ENCODE data around the gene CCDC197. TPM values are rescaled to one million over a fixed set of nuclear protein-coding genes. Genes with fewer than 3 reads are reported as not detected.

CCDC197 gene
- polyA plus RNA-seq, 1 donor from 2014 or later: not detected

DNA sequence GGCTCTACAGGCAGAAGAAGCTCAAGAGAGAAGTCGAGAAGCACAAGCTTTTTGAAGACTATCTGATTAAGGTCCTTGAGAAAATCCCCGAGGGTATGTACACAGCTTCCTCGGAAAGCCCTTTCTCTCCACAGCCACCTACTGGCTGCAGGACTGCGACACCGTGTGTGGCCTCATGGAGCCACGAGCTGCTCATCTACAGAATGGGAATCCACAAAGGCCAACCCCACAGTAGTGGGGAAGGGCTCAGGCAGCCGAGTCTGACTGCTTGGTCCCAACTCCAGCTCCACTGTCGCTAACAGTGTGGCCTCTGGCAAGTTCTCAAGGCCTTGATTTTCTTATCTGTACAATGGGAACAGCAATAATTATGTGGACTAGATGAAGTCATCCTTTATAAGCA is 2.5 kb downstream of the CCDC197 start:
- Histone ChIP-seq H3K27me3 (ENCODE audit: insufficient read depth, low read depth, low read length) (no peaks in the 10 kb centered on the region), H3K9me2 (ENCODE audit: insufficient read depth, low read length) (no peaks in the 10 kb centered on the region), H3F3A (ENCODE audit: insufficient read depth, low read length, poor library complexity, severe bottlenecking) (no peaks in the 10 kb centered on the region), H4K20me1 (ENCODE audit: insufficient read depth) (no peaks in the 10 kb centered on the region), H3K9me3 (ENCODE audit: low read length) (no peaks in the 10 kb centered on the region), H3K36me3 (ENCODE audit: insufficient read depth, low read length) (no peaks in the 10 kb centered on the region), H3K9ac (ENCODE audit: low read length) (no peak overlapping the region), H3K79me2 (replicated peaks; ENCODE audit: insufficient read depth, low read length) (no peaks in the 10 kb centered on the region), H3K4me2 (ENCODE audit: low read length) (no peak overlapping the region), H3K4me3 (ENCODE audit: low read length) (no peak overlapping the region), H2AFZ (ENCODE audit: low read depth, low read length) (no peak overlapping the region), H3K27ac (ENCODE audit: low read length) (no peak overlapping the region)
- TF ChIP-seq RAD21 (conservative IDR thresholded peaks at IDR 0.05): no peak
- TF ChIP-seq EZH2 (IDR thresholded peaks at IDR 0.05; ENCODE audit: borderline replicate concordance, insufficient read depth, low read length, poor library complexity, severe bottlenecking): no peak
- TF ChIP-seq, protein P1, sequence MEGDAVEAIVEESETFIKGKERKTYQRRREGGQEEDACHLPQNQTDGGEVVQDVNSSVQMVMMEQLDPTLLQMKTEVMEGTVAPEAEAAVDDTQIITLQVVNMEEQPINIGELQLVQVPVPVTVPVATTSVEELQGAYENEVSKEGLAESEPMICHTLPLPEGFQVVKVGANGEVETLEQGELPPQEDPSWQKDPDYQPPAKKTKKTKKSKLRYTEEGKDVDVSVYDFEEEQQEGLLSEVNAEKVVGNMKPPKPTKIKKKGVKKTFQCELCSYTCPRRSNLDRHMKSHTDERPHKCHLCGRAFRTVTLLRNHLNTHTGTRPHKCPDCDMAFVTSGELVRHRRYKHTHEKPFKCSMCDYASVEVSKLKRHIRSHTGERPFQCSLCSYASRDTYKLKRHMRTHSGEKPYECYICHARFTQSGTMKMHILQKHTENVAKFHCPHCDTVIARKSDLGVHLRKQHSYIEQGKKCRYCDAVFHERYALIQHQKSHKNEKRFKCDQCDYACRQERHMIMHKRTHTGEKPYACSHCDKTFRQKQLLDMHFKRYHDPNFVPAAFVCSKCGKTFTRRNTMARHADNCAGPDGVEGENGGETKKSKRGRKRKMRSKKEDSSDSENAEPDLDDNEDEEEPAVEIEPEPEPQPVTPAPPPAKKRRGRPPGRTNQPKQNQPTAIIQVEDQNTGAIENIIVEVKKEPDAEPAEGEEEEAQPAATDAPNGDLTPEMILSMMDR (IDR thresholded peaks at IDR 0.05; ENCODE audit: poor library complexity, severe bottlenecking): no peak
- no peak for TF ChIP-seq MXI1 (conservative IDR thresholded peaks at IDR 0.05; ENCODE audit: poor library complexity, severe bottlenecking)
- TF ChIP-seq, protein P2, sequence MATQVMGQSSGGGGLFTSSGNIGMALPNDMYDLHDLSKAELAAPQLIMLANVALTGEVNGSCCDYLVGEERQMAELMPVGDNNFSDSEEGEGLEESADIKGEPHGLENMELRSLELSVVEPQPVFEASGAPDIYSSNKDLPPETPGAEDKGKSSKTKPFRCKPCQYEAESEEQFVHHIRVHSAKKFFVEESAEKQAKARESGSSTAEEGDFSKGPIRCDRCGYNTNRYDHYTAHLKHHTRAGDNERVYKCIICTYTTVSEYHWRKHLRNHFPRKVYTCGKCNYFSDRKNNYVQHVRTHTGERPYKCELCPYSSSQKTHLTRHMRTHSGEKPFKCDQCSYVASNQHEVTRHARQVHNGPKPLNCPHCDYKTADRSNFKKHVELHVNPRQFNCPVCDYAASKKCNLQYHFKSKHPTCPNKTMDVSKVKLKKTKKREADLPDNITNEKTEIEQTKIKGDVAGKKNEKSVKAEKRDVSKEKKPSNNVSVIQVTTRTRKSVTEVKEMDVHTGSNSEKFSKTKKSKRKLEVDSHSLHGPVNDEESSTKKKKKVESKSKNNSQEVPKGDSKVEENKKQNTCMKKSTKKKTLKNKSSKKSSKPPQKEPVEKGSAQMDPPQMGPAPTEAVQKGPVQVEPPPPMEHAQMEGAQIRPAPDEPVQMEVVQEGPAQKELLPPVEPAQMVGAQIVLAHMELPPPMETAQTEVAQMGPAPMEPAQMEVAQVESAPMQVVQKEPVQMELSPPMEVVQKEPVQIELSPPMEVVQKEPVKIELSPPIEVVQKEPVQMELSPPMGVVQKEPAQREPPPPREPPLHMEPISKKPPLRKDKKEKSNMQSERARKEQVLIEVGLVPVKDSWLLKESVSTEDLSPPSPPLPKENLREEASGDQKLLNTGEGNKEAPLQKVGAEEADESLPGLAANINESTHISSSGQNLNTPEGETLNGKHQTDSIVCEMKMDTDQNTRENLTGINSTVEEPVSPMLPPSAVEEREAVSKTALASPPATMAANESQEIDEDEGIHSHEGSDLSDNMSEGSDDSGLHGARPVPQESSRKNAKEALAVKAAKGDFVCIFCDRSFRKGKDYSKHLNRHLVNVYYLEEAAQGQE (IDR thresholded peaks at IDR 0.05; ENCODE audit: borderline replicate concordance): no peak
- TF ChIP-seq TAF1 (IDR thresholded peaks at IDR 0.05; ENCODE audit: low read depth): no peak
- TF ChIP-seq POLR2AphosphoS5 (IDR thresholded peaks at IDR 0.05): no peak
- TF ChIP-seq SMC3 (conservative IDR thresholded peaks at IDR 0.05; ENCODE audit: poor library complexity): no peak
- no peak for TF ChIP-seq EP300 (conservative IDR thresholded peaks at IDR 0.05; ENCODE audit: poor library complexity, severe bottlenecking)

DNA sequence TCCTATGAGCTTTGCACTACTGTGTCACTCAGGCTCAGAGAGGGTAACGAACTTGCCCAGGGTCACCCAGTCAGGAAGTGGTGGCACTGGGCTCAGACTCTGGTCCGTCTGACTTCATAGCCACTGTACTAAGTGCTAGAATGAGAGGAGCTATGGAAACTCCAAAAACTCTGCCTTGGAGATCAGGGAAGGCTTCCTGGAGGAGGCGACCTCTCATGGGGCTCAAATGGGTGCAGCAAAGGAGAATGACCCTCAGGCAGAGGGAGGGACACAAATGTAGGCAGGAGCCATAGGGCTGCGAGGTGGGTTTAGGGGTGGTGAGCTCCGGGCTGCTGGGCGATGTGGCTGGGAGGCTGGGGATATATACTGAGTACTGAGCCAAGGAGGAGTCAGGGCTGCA is 3.2 kb downstream of the CCDC197 start:
- Histone ChIP-seq H3K27ac (ENCODE audit: low read length) (no peak overlapping the region), H3K4me2 (ENCODE audit: low read length) (no peak overlapping the region), H3K9me2 (ENCODE audit: insufficient read depth, low read length) (no peaks in the 10 kb centered on the region), H3K27me3 (ENCODE audit: insufficient read depth, low read depth, low read length) (no peaks in the 10 kb centered on the region), H3F3A (ENCODE audit: insufficient read depth, low read length, poor library complexity, severe bottlenecking) (no peaks in the 10 kb centered on the region), H4K20me1 (ENCODE audit: insufficient read depth) (no peaks in the 10 kb centered on the region), H3K9me3 (ENCODE audit: low read length) (no peaks in the 10 kb centered on the region), H3K36me3 (ENCODE audit: insufficient read depth, low read length) (no peaks in the 10 kb centered on the region), H2AFZ (ENCODE audit: low read depth, low read length) (no peak overlapping the region), H3K9ac (ENCODE audit: low read length) (no peak overlapping the region), H3K79me2 (replicated peaks; ENCODE audit: insufficient read depth, low read length) (no peaks in the 10 kb centered on the region), H3K4me3 (ENCODE audit: low read length) (no peak overlapping the region)
- TF ChIP-seq SMC3 (conservative IDR thresholded peaks at IDR 0.05; ENCODE audit: poor library complexity) (no peak), MXI1 (conservative IDR thresholded peaks at IDR 0.05; ENCODE audit: poor library complexity, severe bottlenecking) (no peak), RAD21 (conservative IDR thresholded peaks at IDR 0.05) (no peak), TAF1 (IDR thresholded peaks at IDR 0.05; ENCODE audit: low read depth) (no peak), EP300 (conservative IDR thresholded peaks at IDR 0.05; ENCODE audit: poor library complexity, severe bottlenecking) (no peak), EZH2 (IDR thresholded peaks at IDR 0.05; ENCODE audit: borderline replicate concordance, insufficient read depth, low read length, poor library complexity, severe bottlenecking) (no peak), POLR2AphosphoS5 (IDR thresholded peaks at IDR 0.05) (no peak)
- TF ChIP-seq, protein P2 (IDR thresholded peaks at IDR 0.05; ENCODE audit: borderline replicate concordance): no peak
- TF ChIP-seq, protein P1 (IDR thresholded peaks at IDR 0.05; ENCODE audit: poor library complexity, severe bottlenecking): no peak

Data from neural cell (in vitro differentiated cells).